C4-2B (cell line): ENCODE results near the gene LMO7.
"Not testable (repeated sequence)": the region's sequence is repeated elsewhere in the genome, so short reads cannot be mapped to it uniquely, and the experiment has no call there.

Experiments
- H3K27ac ChIP-seq: fragments of 450-650 bp; 2 replicates; pipeline ENCODE4 v1.5.1; 2017
- ZFX ChIP-seq: fragments of 450-650 bp; IDR thresholded peaks from 2 replicates; pipeline ENCODE4 v1.6.1; 2017
- TF ChIP-seq, protein P1 (sequence below): fragments of 450-650 bp; conservative IDR thresholded peaks from 2 replicates; pipeline ENCODE4 v1.5.1; 2017; ENCODE audit warnings: mild to moderate bottlenecking

LMO7 gene

GRCh38 chr13:75739244-75739868 lies 103.2 kb downstream of the LMO7 start:
- TF ChIP-seq, protein P1, sequence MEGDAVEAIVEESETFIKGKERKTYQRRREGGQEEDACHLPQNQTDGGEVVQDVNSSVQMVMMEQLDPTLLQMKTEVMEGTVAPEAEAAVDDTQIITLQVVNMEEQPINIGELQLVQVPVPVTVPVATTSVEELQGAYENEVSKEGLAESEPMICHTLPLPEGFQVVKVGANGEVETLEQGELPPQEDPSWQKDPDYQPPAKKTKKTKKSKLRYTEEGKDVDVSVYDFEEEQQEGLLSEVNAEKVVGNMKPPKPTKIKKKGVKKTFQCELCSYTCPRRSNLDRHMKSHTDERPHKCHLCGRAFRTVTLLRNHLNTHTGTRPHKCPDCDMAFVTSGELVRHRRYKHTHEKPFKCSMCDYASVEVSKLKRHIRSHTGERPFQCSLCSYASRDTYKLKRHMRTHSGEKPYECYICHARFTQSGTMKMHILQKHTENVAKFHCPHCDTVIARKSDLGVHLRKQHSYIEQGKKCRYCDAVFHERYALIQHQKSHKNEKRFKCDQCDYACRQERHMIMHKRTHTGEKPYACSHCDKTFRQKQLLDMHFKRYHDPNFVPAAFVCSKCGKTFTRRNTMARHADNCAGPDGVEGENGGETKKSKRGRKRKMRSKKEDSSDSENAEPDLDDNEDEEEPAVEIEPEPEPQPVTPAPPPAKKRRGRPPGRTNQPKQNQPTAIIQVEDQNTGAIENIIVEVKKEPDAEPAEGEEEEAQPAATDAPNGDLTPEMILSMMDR, result no peak
- TF ChIP-seq ZFX, result no peak
- no peak overlapping the region for H3K27ac ChIP-seq

- H3K27ac ChIP-seq, result no peak overlapping the region
- no peak for TF ChIP-seq ZFX
- TF ChIP-seq, protein P1, result no peak
Measured at GRCh38 chr13:75740031-75740430, 103.9 kb downstream of the LMO7 start.

DNA sequence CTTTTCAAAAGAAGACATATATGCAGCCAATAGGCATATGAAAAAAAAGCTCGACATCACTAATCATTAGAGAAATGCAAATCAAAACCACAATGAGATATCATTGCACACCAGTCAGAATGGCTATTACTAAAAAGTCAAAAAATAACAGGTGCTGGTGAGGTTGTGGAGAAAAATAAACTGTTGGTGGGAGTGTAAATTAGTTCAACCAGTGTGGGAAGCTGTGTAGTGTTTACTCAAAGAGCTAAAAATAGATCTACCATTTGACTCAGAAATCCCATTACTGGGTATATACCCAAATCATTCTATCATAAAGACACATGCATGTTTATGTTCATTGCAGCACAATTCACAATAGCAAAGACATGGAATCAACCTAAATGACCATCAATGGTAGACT lies 106.9 kb downstream of the LMO7 start:
- not testable (repeated sequence) for H3K27ac ChIP-seq

DNA sequence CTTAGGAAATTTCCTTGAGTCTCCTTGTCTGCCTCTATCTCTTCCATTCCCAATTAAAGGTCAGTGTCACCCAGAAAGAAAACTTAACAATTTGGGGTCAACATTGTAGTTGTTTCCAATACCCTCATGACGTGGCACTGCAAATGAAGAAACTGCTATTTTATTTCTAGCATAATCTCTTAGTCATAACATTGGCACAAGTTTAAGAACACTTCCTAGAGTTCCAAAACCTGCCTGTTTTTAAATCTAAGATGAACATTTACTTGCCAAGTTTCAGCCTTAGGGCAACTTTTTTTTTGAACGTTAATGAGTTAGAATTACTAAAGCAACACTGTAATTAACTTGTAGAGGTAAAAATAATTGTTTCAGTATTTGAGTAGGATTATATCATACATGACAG lies 108.0 kb downstream of the LMO7 start:
- TF ChIP-seq, protein P1, result no peak
- no peak for TF ChIP-seq ZFX
- H3K27ac ChIP-seq, result no peak overlapping the region

DNA sequence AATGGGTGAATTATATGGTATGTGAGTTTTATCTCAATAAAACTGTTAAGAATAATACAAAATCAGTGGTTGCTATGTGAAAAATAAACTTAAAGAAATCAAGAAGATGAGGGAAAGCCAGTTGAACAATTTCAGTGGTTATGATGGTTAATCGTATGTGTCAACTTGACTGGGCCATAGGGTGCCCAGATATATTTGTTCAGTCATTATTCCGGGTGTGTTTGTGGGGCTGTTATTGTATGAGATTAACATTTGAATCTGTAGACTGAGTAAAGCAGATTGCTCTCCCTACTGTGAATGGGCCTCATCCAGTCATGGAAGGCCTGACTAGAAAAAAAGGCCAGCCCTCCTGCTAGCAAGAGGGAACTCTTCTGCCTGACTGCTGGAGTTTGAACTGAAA lies 109.3 kb downstream of the LMO7 start:
- no peak overlapping the region for H3K27ac ChIP-seq
- TF ChIP-seq, protein P1, result no peak
- no peak for TF ChIP-seq ZFX

DNA sequence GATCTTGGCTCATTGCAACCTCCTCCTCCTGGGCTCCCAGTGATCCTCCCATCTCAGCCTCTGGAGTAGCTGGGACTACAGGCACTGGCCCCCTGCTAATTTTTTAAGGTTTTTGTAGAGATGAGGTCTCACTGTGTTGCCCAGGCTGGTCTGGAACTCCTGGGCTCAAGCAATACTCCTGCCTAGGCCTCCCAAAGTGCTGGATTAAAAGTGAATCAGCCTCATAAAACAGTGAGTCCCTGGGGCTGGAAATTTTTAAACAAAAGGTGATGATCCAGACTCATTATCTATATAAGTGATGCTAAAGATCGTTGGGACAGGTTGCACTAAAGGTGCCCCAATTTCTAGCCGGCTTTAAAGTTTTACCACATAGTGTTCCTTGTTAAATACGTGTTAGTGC lies 112.7 kb downstream of the LMO7 start:
- TF ChIP-seq ZFX, result no peak
- TF ChIP-seq, protein P1, result no peak
- no peak overlapping the region for H3K27ac ChIP-seq

DNA sequence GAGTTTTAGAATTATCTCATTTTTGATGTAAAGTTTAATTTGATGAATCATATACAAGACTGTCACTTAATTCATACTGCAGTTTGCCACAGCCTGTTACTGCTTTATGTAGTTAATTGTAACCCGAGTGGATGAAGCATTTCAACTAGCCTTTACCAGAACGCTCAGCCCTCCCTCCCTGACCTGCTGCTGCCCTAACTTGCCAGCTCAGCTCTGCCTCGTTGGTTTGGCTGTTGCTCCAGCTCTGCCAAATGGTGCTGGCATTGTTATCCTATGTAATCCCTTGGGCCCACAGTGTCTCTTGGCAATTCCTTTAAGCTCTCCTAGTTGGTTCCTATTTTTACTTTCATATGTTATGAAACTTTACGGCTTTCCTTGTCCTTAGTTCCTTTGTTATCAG lies 113.3 kb downstream of the LMO7 start:
- H3K27ac ChIP-seq, result no peak overlapping the region
- TF ChIP-seq ZFX, result no peak
- TF ChIP-seq, protein P1, result no peak

- no peak for TF ChIP-seq ZFX
- TF ChIP-seq, protein P1, result no peak
- H3K27ac ChIP-seq, result no peak overlapping the region
Measured at GRCh38 chr13:75751350-75751749, 115.2 kb downstream of the LMO7 start.
